GM23338 (cell line): ENCODE results near the gene COQ3.

Experiments
- CREB1 ChIP-seq: fragments of 250-450 bp; sonication (Bioruptor Pico); IDR thresholded peaks from 2 replicates; pipeline ENCODE4 v1.5.0; 2020; ENCODE audit warnings: low read depth, mild to moderate bottlenecking, moderate library complexity
- EZH2 ChIP-seq: fragments of 200-600 bp; sonication (generic); IDR thresholded peaks from one replicate; pipeline ENCODE4 v1.8.0; 2017; ENCODE audit warnings: antibody characterized with exemption, mild to moderate bottlenecking, low read depth; ENCODE audit not compliant: unreplicated experiment
- EZH2phosphoT487 ChIP-seq: fragments of 200-600 bp; sonication (generic); IDR thresholded peaks from one replicate; pipeline ENCODE4 v1.8.1; 2018; ENCODE audit warnings: antibody characterized with exemption; ENCODE audit not compliant: unreplicated experiment
- JUNB ChIP-seq: IDR thresholded peaks from one replicate; pipeline ENCODE4 v1.6.1; 2016; ENCODE audit warnings: antibody characterized with exemption; ENCODE audit not compliant: unreplicated experiment
- POLR2AphosphoS5 ChIP-seq: IDR thresholded peaks from 2 replicates; pipeline ENCODE4 v1.6.1; 2016; ENCODE audit warnings: antibody characterized with exemption, low read depth
- REST ChIP-seq: IDR thresholded peaks from one replicate; pipeline ENCODE4 v1.6.1; 2018; ENCODE audit warnings: antibody characterized with exemption; ENCODE audit not compliant: unreplicated experiment
- TF ChIP-seq, protein P1 (sequence below), 2 experiments: fragments of 200-600 bp in 1 of 2; sonication (generic) in 1 of 2; conservative IDR thresholded peaks; 2 replicates each; pipeline versions ENCODE4 v1.5.1 to v1.6.1; 2016 to 2017; ENCODE audit warnings: antibody characterized with exemption in 2 of 2, low read depth in 2 of 2, mild to moderate bottlenecking in 2 of 2, moderate library complexity in 1 of 2

- TF ChIP-seq, protein P1, sequence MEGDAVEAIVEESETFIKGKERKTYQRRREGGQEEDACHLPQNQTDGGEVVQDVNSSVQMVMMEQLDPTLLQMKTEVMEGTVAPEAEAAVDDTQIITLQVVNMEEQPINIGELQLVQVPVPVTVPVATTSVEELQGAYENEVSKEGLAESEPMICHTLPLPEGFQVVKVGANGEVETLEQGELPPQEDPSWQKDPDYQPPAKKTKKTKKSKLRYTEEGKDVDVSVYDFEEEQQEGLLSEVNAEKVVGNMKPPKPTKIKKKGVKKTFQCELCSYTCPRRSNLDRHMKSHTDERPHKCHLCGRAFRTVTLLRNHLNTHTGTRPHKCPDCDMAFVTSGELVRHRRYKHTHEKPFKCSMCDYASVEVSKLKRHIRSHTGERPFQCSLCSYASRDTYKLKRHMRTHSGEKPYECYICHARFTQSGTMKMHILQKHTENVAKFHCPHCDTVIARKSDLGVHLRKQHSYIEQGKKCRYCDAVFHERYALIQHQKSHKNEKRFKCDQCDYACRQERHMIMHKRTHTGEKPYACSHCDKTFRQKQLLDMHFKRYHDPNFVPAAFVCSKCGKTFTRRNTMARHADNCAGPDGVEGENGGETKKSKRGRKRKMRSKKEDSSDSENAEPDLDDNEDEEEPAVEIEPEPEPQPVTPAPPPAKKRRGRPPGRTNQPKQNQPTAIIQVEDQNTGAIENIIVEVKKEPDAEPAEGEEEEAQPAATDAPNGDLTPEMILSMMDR (conservative IDR thresholded peaks at IDR 0.05; ENCODE audit: low read depth in 2 of 2) = no peak
- no peak for TF ChIP-seq EZH2phosphoT487
- no peak for TF ChIP-seq EZH2
- TF ChIP-seq POLR2AphosphoS5 = no peak
- no peak for TF ChIP-seq REST
- no peak for TF ChIP-seq CREB1
- no peak for TF ChIP-seq JUNB
These were observed 34.0 kb upstream of the COQ3 start for GRCh38 chr6:99427988-99428387.
